AG04449 (cell line): Measurements from ENCODE around the gene RAP1GAP.

ENCODE experiments used
- CTCF ChIA-PET: fragments of 350-600 bp; formaldehyde crosslinking; extraction: SDS; loops from one replicate; lab custom pipeline; 2021; ENCODE audit warnings: antibody characterized with exemption; lab: Yijun Ruan, JAX
- POLR2A ChIA-PET: fragments of 400-600, 350-600 bp; formaldehyde crosslinking; extraction: SDS; loops from one replicate; lab custom pipeline; 2020; ENCODE audit warnings: antibody characterized with exemption, inconsistent platforms; lab: Yijun Ruan, JAX
- DNase-seq: peaks from one replicate; pipeline ENCODE4 v3.0.0-alpha.2; 2010; ENCODE audit warnings: low read depth, low spot score
- H3K4me3 ChIP-seq: 2 replicates; pipeline ENCODE4 v1.5.1; 2011; ENCODE audit warnings: low read depth, mild to moderate bottlenecking, control low read depth, low read length
- CTCF ChIP-seq: IDR thresholded peaks from one replicate; pipeline ENCODE4 v1.5.1; 2011; ENCODE audit warnings: mild to moderate bottlenecking, moderate library complexity, low read length, control low read depth, inconsistent platforms; ENCODE audit not compliant: insufficient read depth; ENCODE audit errors: missing control alignments

RAP1GAP gene

GRCh38 chr1:21618561-21619374, 50.4 kb downstream of the RAP1GAP start:
- H3K4me3 ChIP-seq = no peak overlapping the region
- DNase-seq = no peak
- CTCF ChIA-PET = interaction anchor here (1.0 kb wide), 1 partner anchor 40 kb away, joined by 3 read pairs; no protein-coding TSS in a partner anchor

GRCh38 chr1:21618059-21618458, 51.1 kb downstream of the RAP1GAP start:
- DNase-seq = no peak
- ChIA-PET POLR2A (no interaction called here), CTCF (interaction anchor here (1.0 kb wide), 1 partner anchor 41 kb away, joined by 3 read pairs; no protein-coding TSS in a partner anchor)
- no peak overlapping the region for H3K4me3 ChIP-seq
- no peak for TF ChIP-seq CTCF

More at GRCh38 chr1:21618561-21619374, 50.4 kb downstream of the RAP1GAP start:
- no peak for TF ChIP-seq CTCF
- POLR2A ChIA-PET = no interaction called here

- POLR2A ChIA-PET = no interaction called here
- DNase-seq = no peak
- no peak overlapping the region for H3K4me3 ChIP-seq
- CTCF ChIA-PET = no interaction called here
- TF ChIP-seq CTCF = no peak
Observed at GRCh38 chr1:21617126-21617738, 51.9 kb downstream of the RAP1GAP start.

- CTCF ChIA-PET = no interaction called here
- H3K4me3 ChIP-seq = no peak overlapping the region
- POLR2A ChIA-PET = no interaction called here
- no peak for TF ChIP-seq CTCF
- DNase-seq = no peak
Observed at GRCh38 chr1:21616372-21616771, 52.8 kb downstream of the RAP1GAP start.

- POLR2A ChIA-PET = no interaction called here
- CTCF ChIA-PET = no interaction called here
- TF ChIP-seq CTCF = no peak
- DNase-seq = no peak
- H3K4me3 ChIP-seq = no peak overlapping the region
Observed at GRCh38 chr1:21614419-21615115, 54.6 kb downstream of the RAP1GAP start.
